CD4-positive, alpha-beta T cell treated with Interleukin-2 at 100 ng/mL for 4 hours (primary cell): Measurements from ENCODE around the gene GTF2F2.
"Not testable (repeated sequence)": the region's sequence is repeated elsewhere in the genome, so short reads cannot be mapped to it uniquely, and the experiment has no call there.

Source experiments
- DNase-seq: peaks from one replicate; pipeline ENCODE4 v3.0.0-alpha.2; 2020; ENCODE audit warnings: low spot score

GTF2F2 gene

DNA sequence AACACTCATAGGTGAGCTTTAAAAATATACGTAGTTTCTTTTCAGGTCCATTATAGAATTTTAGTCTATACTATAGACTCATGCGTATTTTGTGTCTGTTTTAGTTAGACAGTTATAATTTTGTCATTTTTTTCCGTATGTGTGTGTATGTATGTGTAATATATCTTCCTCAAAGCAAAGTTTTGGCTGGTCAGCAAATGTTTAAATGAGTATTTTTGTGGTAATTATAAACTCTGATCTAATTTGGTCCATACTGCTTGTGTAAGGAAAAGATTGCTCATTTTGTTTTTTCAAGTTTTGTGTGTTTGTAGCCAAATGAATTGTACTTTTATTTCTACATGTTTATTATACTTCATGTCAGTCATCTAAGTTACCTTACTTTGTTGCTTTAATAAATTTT, 60.0 kb downstream of the GTF2F2 start:
- DNase-seq = no peak

DNA sequence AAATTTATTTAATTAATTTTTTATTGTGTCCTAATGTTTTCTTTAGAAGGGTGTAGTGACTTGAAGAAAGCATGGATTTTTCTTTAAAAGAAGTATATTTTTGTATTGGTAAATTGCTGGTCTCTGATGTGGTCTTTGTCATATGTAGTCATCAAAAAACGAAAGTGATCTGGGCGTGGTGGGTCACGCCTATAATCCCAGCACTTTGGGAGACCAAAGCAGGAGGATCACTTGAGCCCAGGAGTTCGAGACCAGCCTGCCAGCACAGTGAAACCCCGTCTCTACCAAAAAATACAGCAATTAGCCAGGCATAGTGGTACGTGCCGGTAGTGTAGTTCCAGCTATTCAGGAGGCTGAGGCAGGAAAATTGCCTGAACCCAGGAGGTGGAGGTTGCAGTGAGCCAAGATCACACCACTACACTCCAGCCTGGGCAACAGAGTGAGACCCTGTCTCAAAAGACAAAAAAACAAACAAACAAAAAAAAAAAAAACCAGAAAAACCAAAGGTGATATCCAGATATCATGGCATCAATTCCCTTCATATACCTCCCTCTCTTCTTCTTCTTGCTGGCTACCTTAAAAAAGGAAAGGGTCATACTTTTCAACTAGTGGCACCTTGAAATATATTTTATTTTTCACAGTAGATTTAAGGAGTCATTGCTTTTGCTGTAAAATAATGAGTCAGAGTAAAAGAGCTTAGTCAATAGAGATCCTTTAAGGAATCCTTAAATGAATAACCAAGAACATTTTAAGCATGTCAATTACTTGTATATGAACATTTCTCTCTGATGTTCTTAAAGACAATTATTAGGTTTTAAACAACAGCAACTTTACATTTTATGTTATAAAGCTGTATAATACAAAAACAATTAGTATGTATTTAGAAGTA, 60.6 kb downstream of the GTF2F2 start:
- DNase-seq = no peak

GRCh38 chr13:45184693-45185092, 64.4 kb downstream of the GTF2F2 start:
- no peak for DNase-seq

- no peak for DNase-seq
Measured at GRCh38 chr13:45185286-45185685, 65.0 kb downstream of the GTF2F2 start.

- not testable (repeated sequence) for DNase-seq
Measured at GRCh38 chr13:45189077-45189476, 68.8 kb downstream of the GTF2F2 start.

DNA sequence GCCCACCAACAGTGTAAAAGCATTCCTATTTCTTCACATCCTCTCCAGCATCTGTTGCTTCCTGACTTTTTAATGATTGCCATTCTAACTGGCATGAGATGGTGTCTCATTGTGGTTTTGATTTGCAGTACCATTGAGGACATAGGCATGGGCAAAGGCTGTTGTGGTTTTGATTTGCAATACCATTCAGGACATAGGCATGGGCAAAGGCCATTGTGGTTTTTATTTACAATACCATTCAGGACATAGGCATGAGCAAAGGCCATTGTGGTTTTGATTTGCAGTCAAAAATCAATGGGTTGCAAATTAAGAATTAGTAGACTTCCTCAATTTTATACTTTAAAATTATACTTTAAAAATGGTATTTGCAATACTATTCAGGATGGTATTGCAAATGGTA, 69.2 kb downstream of the GTF2F2 start:
- not testable (repeated sequence) for DNase-seq

DNA sequence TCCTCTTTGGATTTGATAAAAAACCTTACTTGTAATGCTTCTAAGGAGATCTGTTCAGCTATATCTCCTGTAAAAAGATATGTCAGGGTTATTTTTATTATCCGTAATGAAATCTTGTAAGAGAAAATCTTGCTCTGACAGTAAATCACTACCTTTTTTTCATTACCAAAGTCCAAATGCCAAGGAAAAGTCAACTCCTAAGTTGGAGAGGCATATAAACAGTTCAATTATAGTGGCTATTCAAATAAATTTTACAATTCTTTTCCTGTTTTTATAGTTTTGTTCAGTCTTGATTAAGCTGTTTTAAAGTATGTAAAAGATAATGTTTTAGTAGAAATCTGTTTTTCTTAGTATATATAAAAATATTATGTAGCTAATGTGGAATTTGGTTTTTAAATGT, 71.6 kb downstream of the GTF2F2 start:
- no peak for DNase-seq

DNA sequence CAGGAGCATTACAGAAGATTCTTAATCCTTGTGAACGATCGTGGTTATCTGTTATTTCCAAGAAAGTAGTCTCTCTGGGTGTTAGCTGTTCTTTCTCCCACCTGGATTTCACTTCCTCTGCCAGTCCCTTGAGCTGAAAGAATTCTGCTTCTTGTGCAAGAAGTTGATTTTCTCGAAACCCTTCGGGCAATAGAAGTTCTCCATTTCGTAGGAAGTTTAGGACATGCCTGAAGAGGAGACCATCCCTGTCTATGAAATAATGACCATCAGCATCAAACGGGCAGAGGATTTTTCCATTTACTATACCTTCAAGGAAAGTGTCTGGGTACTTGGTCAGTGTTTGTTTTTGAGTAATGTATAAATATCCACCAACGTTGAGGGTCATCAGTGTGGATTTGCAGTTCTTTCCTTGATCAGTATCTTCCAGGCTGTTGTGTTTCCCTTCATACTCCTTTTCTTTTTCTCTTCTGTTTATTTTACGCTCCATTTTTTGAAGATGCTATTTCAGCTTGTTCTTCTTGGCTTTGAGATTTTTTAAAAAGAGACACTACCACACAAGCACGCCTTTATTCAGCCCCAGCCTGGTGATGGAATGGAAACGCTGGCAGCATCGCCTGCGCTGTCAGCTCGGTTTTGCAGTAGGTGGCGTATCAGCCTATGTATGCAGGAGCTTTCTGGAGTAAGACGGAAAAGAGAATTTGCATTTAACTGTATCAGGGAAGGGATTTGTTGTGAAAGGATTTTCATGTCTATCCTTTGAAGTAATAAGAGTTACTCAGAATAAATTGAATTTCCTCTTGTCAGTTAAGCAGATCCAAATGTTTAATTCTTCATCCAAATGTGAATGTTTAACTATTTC, 74.0 kb downstream of the GTF2F2 start:
- DNase-seq = no peak

GRCh38 chr13:45195421-45195820, 75.1 kb downstream of the GTF2F2 start:
- no peak for DNase-seq

- no peak for DNase-seq
Measured at GRCh38 chr13:45196096-45196495, 75.8 kb downstream of the GTF2F2 start.

DNA sequence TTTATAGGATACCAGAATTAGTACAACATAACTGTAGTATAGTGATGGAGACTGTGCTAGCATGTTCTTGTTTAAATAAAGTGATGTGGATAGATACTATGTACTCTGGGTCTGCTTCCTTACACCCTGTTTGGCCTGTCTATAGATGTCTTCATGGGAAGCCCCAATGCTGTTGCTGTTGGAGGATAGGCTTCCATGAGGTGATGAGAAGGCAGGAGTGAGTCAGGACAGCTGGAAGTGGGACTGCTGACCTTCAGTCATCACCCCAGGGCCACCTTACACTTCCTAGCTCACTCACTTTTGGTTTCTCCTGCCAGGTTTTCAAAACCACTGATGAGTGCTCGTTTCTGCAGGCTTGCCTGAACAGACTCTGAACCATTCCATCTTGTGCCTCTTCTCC, 76.3 kb downstream of the GTF2F2 start:
- DNase-seq = no peak

GRCh38 chr13:45198041-45198440, 77.7 kb downstream of the GTF2F2 start:
- DNase-seq = no peak

- DNase-seq = no peak
Measured at GRCh38 chr13:45198924-45199323, 78.6 kb downstream of the GTF2F2 start.

GRCh38 chr13:45199711-45200110, 79.4 kb downstream of the GTF2F2 start:
- no peak for DNase-seq

GRCh38 chr13:45200701-45201232, 80.5 kb downstream of the GTF2F2 start, which contains the start of gene KCTD4:
TSS of gene KCTD4 (minus strand) at chr13:45201045. CDS start at chr13:45194567, 6,478 bp downstream.
- DNase-seq = no peak

DNA sequence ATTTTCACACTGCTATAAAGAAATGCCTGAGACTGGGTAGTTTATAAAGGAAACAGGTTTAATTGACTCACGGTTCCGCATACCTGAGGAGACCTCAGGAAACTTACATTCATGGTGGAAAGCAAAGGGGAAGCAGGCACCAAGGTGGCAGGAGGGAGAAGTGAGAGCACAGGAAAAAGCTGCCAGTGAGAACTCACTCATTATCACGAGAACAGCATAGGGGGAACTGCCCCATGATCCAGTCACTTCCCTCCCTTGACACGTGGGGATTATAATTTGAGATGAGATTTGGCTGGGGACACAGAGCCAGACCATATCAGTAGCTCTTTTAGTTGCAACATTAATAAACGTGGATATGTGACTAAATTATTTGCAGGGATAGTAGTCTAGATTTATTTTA, 84.8 kb downstream of the GTF2F2 start:
- no peak for DNase-seq

- peak; percentile 12 for DNase-seq
Measured at GRCh38 chr13:45206340-45206739, 86.0 kb downstream of the GTF2F2 start.

GRCh38 chr13:45207319-45207718, 87.0 kb downstream of the GTF2F2 start:
- no peak for DNase-seq

- no peak for DNase-seq
Measured at GRCh38 chr13:45208132-45208531, 87.8 kb downstream of the GTF2F2 start.

DNA sequence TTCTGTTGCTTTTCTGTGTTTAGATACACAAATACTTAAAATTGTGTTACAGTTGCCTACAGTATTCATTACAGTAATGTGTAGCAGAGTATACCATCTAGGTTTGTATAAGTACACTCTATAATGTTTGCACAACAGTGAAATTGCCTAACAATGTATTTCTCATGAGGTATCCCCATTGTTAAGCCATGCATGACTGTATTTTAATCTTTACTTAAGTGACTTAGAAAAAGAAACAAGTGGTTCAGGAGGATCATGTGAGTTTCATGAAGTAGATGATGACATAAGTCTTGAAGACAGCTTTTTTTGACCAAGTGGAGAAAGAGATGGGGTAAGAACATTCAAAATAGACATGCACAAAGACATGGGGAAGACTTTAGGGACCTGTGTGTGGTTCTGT, 88.9 kb downstream of the GTF2F2 start:
- no peak for DNase-seq

DNA sequence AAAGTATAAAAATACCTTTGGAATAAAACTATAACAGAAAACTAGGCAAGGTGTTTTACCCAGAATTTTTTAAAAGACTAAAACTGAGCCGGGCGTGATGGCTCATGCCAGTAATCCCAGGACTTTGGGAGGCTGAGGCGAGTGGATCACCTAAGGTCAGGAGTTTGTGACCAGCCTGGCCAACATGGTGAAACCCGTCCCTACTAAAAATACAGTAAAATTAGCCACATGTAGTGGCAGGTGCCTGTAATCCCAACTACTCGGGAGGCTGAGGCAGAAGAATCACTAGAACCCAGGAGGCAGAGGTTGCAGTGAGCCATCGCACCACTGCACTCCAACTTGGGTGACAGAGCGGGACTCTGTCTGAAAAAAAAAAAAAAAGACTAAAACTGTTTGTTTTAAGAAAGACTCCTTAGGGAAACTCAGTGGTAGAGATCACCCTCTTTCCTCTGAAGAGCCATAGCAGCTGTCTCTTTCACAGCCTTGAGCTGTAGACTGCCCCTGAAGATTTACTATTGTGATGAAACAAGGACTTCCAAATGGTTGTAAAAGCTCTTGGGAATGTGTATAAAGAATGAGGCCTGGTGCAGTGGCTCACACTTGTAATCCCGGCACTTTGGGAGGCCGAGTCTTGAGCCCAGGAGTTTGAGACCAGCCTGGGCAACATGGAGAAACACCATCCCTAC, 95.2 kb downstream of the GTF2F2 start:
- DNase-seq = no peak

DNA sequence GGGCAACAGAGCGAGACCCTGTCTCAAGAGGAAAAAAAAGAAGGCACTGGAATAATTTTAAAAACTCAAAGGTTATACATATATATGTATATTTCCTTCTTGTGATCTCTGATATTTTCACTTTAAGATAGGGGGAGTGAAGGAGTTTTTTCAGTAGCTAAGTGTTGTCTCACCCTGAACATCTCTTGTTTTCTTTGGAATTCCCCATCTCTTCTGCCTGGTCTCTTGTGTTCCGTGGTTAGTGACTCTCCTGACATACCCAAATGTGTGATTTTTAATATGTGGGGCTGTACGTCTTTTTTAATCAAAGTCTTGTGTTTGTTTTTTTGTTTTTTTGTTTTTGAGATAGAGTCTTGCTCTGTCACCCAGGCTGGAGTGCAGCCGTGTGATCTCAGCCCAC, 95.9 kb downstream of the GTF2F2 start:
- no peak for DNase-seq
